H9 (cell line): Measurements from ENCODE around the gene MBD2. TPM values are rescaled to one million over a fixed set of nuclear protein-coding genes. Genes with fewer than 3 reads are reported as not detected.

Experiments used
- DNase-seq: peaks from one replicate; pipeline ENCODE4 v3.0.0-alpha.2; 2017
- H2AFZ ChIP-seq: one replicate; pipeline ENCODE4 v1.6.1; 2013; ENCODE audit warnings: mild to moderate bottlenecking, low read length, control low read depth, moderate library complexity
- H2AK5ac ChIP-seq: 2 replicates; pipeline ENCODE4 v1.6.1; 2013; ENCODE audit warnings: low read length, control low read depth, mixed read lengths; ENCODE audit not compliant: insufficient read length
- H2BK120ac ChIP-seq: one replicate; pipeline ENCODE4 v1.6.1; 2013; ENCODE audit warnings: low read depth, mild to moderate bottlenecking, low read length, control low read depth, inconsistent platforms; ENCODE audit not compliant: poor library complexity, severe bottlenecking
- H2BK12ac ChIP-seq: 2 replicates; pipeline ENCODE4 v1.6.1; 2013; ENCODE audit warnings: low read length, control low read depth, mixed read lengths, low read depth; ENCODE audit not compliant: insufficient read length
- H2BK15ac ChIP-seq: 2 replicates; pipeline ENCODE4 v1.6.1; 2013; ENCODE audit warnings: low read depth, low read length, control low read depth
- H2BK20ac ChIP-seq: one replicate; pipeline ENCODE4 v1.6.1; 2013; ENCODE audit warnings: low read depth, mild to moderate bottlenecking, low read length, control low read depth, inconsistent platforms; ENCODE audit not compliant: poor library complexity, severe bottlenecking
- H2BK5ac ChIP-seq: 2 replicates; pipeline ENCODE4 v1.6.1; 2013; ENCODE audit warnings: low read length, control low read depth, mixed read lengths; ENCODE audit not compliant: insufficient read length
- H3K14ac ChIP-seq: 2 replicates; pipeline ENCODE4 v1.6.1; 2013; ENCODE audit warnings: low read length, control low read depth; ENCODE audit not compliant: insufficient read depth
- H3K18ac ChIP-seq: 2 replicates; pipeline ENCODE4 v1.6.1; 2013; ENCODE audit warnings: low read depth, mild to moderate bottlenecking, mixed read lengths, low read length, control low read depth; ENCODE audit not compliant: insufficient read length
- H3K23ac ChIP-seq: 2 replicates; pipeline ENCODE4 v1.6.1; 2013; ENCODE audit warnings: low read length, control low read depth, mixed read lengths, low read depth; ENCODE audit not compliant: insufficient read length
- H3K23me2 ChIP-seq: 2 replicates; pipeline ENCODE4 v1.6.1; 2013; ENCODE audit warnings: low read depth, mild to moderate bottlenecking, mixed read lengths, low read length, control low read depth; ENCODE audit not compliant: insufficient read length, poor library complexity, severe bottlenecking
- H3K27ac ChIP-seq: 2 replicates; pipeline ENCODE4 v1.5.1; 2013; ENCODE audit warnings: low read length, control low read depth, mixed read lengths, low read depth; ENCODE audit not compliant: insufficient read length
- H3K27me3 ChIP-seq: 2 replicates; pipeline ENCODE4 v1.6.1; 2013; ENCODE audit warnings: low read length, control low read depth, inconsistent platforms; ENCODE audit not compliant: insufficient read depth
- H3K4ac ChIP-seq: 2 replicates; pipeline ENCODE4 v1.6.1; 2013; ENCODE audit warnings: low read depth, mild to moderate bottlenecking, control low read depth, inconsistent platforms, low read length, moderate library complexity
- H3K4me1 ChIP-seq: 2 replicates; pipeline ENCODE4 v1.6.1; 2013; ENCODE audit warnings: low read length, control low read depth, inconsistent platforms; ENCODE audit not compliant: insufficient read depth
- H3K4me2 ChIP-seq: 2 replicates; pipeline ENCODE4 v1.6.1; 2013; ENCODE audit warnings: low read length, control low read depth, mixed read lengths; ENCODE audit not compliant: insufficient read length, insufficient read depth
- H3K56ac ChIP-seq: 2 replicates; pipeline ENCODE4 v1.6.1; 2013; ENCODE audit warnings: low read depth, mild to moderate bottlenecking, mixed read lengths, low read length, control low read depth; ENCODE audit not compliant: insufficient read length
- H3K79me1 ChIP-seq: 2 replicates; pipeline ENCODE4 v1.6.1; 2013; ENCODE audit warnings: low read depth, mild to moderate bottlenecking, moderate library complexity, low read length, control low read depth, inconsistent platforms; ENCODE audit not compliant: insufficient read depth, poor library complexity, severe bottlenecking
- H3K79me2 ChIP-seq: 2 replicates; pipeline ENCODE4 v1.6.1; 2013; ENCODE audit warnings: low read length, control low read depth, inconsistent platforms; ENCODE audit not compliant: insufficient read depth
- H3K9ac ChIP-seq: 2 replicates; pipeline ENCODE4 v1.6.1; 2013; ENCODE audit warnings: low read length, control low read depth, mixed read lengths; ENCODE audit not compliant: insufficient read length; ENCODE audit errors: extremely low read depth
- H3K9me3 ChIP-seq: one replicate; pipeline ENCODE4 v1.6.1; 2013; ENCODE audit warnings: low read depth, low read length, inconsistent platforms; ENCODE audit not compliant: control insufficient read depth
- H3T11ph ChIP-seq: one replicate; pipeline ENCODE4 v1.6.1; 2013; ENCODE audit warnings: mild to moderate bottlenecking, low read length, control low read depth, inconsistent platforms
- H4K20me1 ChIP-seq: one replicate; pipeline ENCODE4 v1.6.1; 2013; ENCODE audit not compliant: control insufficient read depth, insufficient read length, insufficient read depth
- H4K5ac ChIP-seq: 2 replicates; pipeline ENCODE4 v1.6.1; 2013; ENCODE audit warnings: low read depth, mild to moderate bottlenecking, mixed read lengths, low read length, control low read depth; ENCODE audit not compliant: insufficient read length
- H4K8ac ChIP-seq: replicated peaks from 2 replicates; pipeline ENCODE4 v1.6.1; 2013; ENCODE audit warnings: low read length, control low read depth, mixed read lengths, low read depth; ENCODE audit not compliant: insufficient read length
- H4K91ac ChIP-seq: 2 replicates; pipeline ENCODE4 v1.6.1; 2013; ENCODE audit warnings: low read depth, mild to moderate bottlenecking, moderate library complexity, mixed read lengths, low read length, control low read depth; ENCODE audit not compliant: insufficient read length
- H3K27ac Mint-ChIP-seq, 3 experiments: 2 replicates in 2 of 3; 3 replicates in 1 of 3; pipeline ENCODE4 v1.8.0; 2020 to 2021; ENCODE audit warnings: mixed read lengths in 3 of 3, mild to moderate bottlenecking in 1 of 3, moderate library complexity in 1 of 3
- H3K27me3 Mint-ChIP-seq: 2 replicates; pipeline ENCODE4 v1.8.0; 2021; ENCODE audit warnings: low read depth, mild to moderate bottlenecking, moderate library complexity, mixed read lengths
- H3K36me3 Mint-ChIP-seq, 3 experiments: 2 replicates in 2 of 3; 3 replicates in 1 of 3; pipeline ENCODE4 v1.8.0; 2020 to 2021; ENCODE audit warnings: low read depth in 3 of 3, mixed read lengths in 3 of 3; ENCODE audit not compliant: insufficient read depth in 1 of 3
- H3K4me1 Mint-ChIP-seq, 2 experiments: 2 replicates each; pipeline ENCODE4 v1.8.0; 2020; ENCODE audit warnings: mixed read lengths in 2 of 2
- H3K4me3 Mint-ChIP-seq, 2 experiments: 2 replicates in 1 of 2; 3 replicates in 1 of 2; pipeline ENCODE4 v1.8.0; 2020 to 2021; ENCODE audit warnings: mild to moderate bottlenecking in 2 of 2, mixed read lengths in 2 of 2, moderate library complexity in 1 of 2
- H3K9me3 Mint-ChIP-seq, 2 experiments: 2 replicates in 1 of 2; 3 replicates in 1 of 2; pipeline ENCODE4 v1.8.0; 2020; ENCODE audit warnings: mild to moderate bottlenecking in 2 of 2, mixed read lengths in 2 of 2, moderate library complexity in 1 of 2
- CTCF ChIP-seq: fragments of 200-600 bp; sonication (generic); conservative IDR thresholded peaks from 3 replicates; pipeline ENCODE4 v1.8.0; 2021; ENCODE audit warnings: antibody characterized with exemption, mild to moderate bottlenecking
- WGBS: extraction: QIAGEN DNeasy Blood & Tissue Kit; methylation state at CpG from one replicate; pipeline ENCODE4 v1.1.7; 2013; ENCODE audit warnings: missing lambda C conversion rate, low lambda C conversion rate, mixed read lengths; ENCODE audit not compliant: insufficient read length; ENCODE audit errors: extremely low coverage; 5-methylcytosine and 5-hydroxymethylcytosine counted together
- total RNA-seq: library from RNA; stranded (reverse); gene quantifications from 2 replicates; pipeline ENCODE4 v1.2.1, GENCODE V29; 2021

The MBD2 gene
- total RNA-seq, 1 experiment from 2014 or later: 34.0 TPM

DNA sequence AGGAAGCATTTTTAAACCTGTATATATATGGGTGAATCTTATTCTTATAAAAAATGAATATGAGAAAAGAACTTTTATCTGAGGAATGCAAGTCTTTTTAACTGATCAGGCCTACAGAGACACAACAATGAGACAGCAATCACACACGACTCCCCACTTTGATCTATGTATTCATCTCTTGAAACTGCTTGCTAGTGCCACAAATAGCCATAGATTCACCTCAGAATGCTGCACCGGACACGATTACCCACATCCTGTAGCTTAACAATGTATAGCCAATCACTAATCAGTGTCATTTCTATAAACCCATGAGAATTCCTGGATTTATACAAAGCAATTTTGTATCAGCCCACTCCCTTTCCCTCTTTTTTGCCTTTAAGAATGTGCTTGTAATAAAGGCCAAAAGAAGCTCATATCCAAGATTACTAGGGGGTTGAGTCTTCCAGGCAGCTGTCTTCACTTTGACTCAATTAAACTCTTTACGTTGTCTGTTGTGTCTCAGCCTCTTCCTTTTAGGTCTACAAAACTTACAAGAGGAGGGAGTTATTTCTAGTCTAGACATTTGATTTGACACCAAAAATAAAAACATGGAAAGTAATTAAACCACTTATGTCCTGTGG is 94.9 kb downstream of the MBD2 start:
- Histone ChIP-seq H4K8ac (no peak overlapping the region), H3K9me3 (no peaks in the 10 kb centered on the region), H2AK5ac (no peak overlapping the region), H2BK5ac (no peak overlapping the region), H3K23me2 (no peaks in the 10 kb centered on the region), H3K4me2 (no peak overlapping the region), H3K56ac (no peak overlapping the region), H4K5ac (no peak overlapping the region), H3K27me3 (no peaks in the 10 kb centered on the region), H3K9ac (no peak overlapping the region), H2BK120ac (no peak overlapping the region), H2BK20ac (no peak overlapping the region), H3K27ac (no peak overlapping the region), H2AFZ (no peak overlapping the region), H4K20me1 (no peaks in the 10 kb centered on the region), H4K91ac (no peak overlapping the region), H3T11ph (no peak overlapping the region), H3K23ac (no peak overlapping the region), H2BK12ac (no peak overlapping the region), H3K14ac (no peak overlapping the region), H3K79me1 (no peaks in the 10 kb centered on the region), H3K4ac (no peak overlapping the region), H3K18ac (no peak overlapping the region), H3K79me2 (no peaks in the 10 kb centered on the region), H2BK15ac (no peak overlapping the region), H3K4me1 (no peaks in the 10 kb centered on the region)
- no peaks in the 10 kb centered on the region for H3K9me3 Mint-ChIP-seq
- no peaks in the 10 kb centered on the region; the same call in 1 of the 2 replicates for H3K27me3 Mint-ChIP-seq
- TF ChIP-seq CTCF: no peak
- no CpG with 5 or more reads among the region's 4 CpGs for WGBS
- H3K4me3 Mint-ChIP-seq: no peak overlapping the region
- no peak for DNase-seq
- no peaks in the 10 kb centered on the region; a peak in 2 of 7 replicates for H3K36me3 Mint-ChIP-seq
- H3K4me1 Mint-ChIP-seq: peaks cover 33 to 41% of the 10 kb centered on the region in 2 experiments
- H3K27ac Mint-ChIP-seq: no peak overlapping the region
